ENCODE results near the gene SLC16A3. TPM values are rescaled to one million over a fixed set of nuclear protein-coding genes. Genes with fewer than 3 reads are reported as not detected.
A peak's percentile ranks its signal among the peaks of the same experiment; 100 is the strongest.

The SLC16A3 gene
- polyA plus RNA-seq, 3 donors, result 26.3 to 103 (median 35.3) TPM

DNA sequence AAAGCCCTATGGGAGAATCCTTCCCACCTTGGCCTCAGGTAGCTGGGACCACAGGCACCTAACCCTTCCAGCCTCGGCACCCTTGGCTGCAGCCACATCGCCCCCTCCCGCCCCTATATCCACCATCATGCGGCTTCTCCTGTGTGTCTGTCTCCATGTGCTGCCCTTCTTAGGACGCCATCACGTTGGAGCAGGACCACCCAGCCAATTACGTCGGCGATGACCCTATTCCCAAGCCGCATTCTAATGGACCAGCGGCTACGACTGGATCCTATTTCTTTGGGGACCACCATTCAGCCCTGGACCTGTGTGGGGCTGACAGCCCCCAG lies 12.9 kb upstream of the SLC16A3 start:
- Mint-ChIP-seq H3K36me3 (peaks cover 0 to 7% of the 10 kb centered on the region in 2 donors), H3K27me3 (ENCODE audit: low read depth in 3 of 3) (peaks cover 0 to 1% (median 0%) of the 10 kb centered on the region in 3 donors), H3K27ac (peak overlapping the region; percentile 98 to 99 (median 98)), H3K4me3 (peak overlapping the region; percentile 70 to 75), H3K4me1 (peaks cover 68% of the 10 kb centered on the region), H3K9me3 (peaks cover 0 to 2% (median 0%) of the 10 kb centered on the region in 7 donors)
- intact Hi-C loops (cut with micrococcal nuclease), result loop anchor here (2.0 kb wide), 1 partner anchor 15 kb away; no protein-coding TSS in a partner anchor
- DNase-seq, result no peak
- H3K9me3 ChIP-seq (replicated peaks in 1 of 2; ENCODE audit: control insufficient read depth in 1 of 2, insufficient read depth in 1 of 2, low read length in 2 of 2), result no peaks in the 10 kb centered on the region
- 90% methylated on average over 12 of the region's 12 CpGs for WGBS (ENCODE audit: insufficient coverage)
- H3K4me2 ChIP-seq (replicated peaks; ENCODE audit: extremely low read depth, low read length, poor library complexity, severe bottlenecking), result peak overlapping the region; percentile 59
- no peak for TF ChIP-seq CTCF (IDR thresholded peaks at IDR 0.05)
- peaks cover 86 to 93% of the 10 kb centered on the region in 2 donors for H3K4me1 ChIP-seq (ENCODE audit: control insufficient read depth in 1 of 2, insufficient read depth in 2 of 2, low read length in 2 of 2)
- peak overlapping the region; percentile 98 to 100 for H3K27ac ChIP-seq (ENCODE audit: low read depth in 1 of 2, low read length in 2 of 2)
- peak overlapping the region in 1 of 3 experiments; percentile 64 for H3K4me3 ChIP-seq (replicated peaks in 1 of 3; ENCODE audit: low read depth in 2 of 3, low read length in 3 of 3)
- H4K20me1 ChIP-seq (ENCODE audit: insufficient read depth, low read length), result no peaks in the 10 kb centered on the region
- H2AFZ ChIP-seq (ENCODE audit: insufficient read depth, low read depth, low read length, poor library complexity, severe bottlenecking), result no peak overlapping the region
- H3K36me3 ChIP-seq (replicated peaks in 1 of 2; ENCODE audit: control insufficient read depth in 1 of 2, insufficient read depth in 2 of 2, low read length in 2 of 2), result no peaks in the 10 kb centered on the region
- H3K27me3 ChIP-seq (ENCODE audit: control insufficient read depth in 2 of 2, insufficient read depth in 2 of 2, low read length in 2 of 2), result no peaks in the 10 kb centered on the region
- peak overlapping the region; percentile 86 for H3K9ac ChIP-seq (ENCODE audit: insufficient read depth, low read length, poor library complexity, severe bottlenecking)
- H3K79me2 ChIP-seq (ENCODE audit: insufficient read depth, low read length), result peaks cover 30% of the 10 kb centered on the region

- Histone ChIP-seq H2AFZ (ENCODE audit: insufficient read depth, low read depth, low read length, poor library complexity, severe bottlenecking) (no peak overlapping the region), H4K20me1 (ENCODE audit: insufficient read depth, low read length) (no peaks in the 10 kb centered on the region), H3K9ac (ENCODE audit: insufficient read depth, low read length, poor library complexity, severe bottlenecking) (peak overlapping the region; percentile 86), H3K36me3 (replicated peaks in 1 of 2; ENCODE audit: control insufficient read depth in 1 of 2, insufficient read depth in 2 of 2, low read length in 2 of 2) (no peaks in the 10 kb centered on the region), H3K4me1 (ENCODE audit: control insufficient read depth in 1 of 2, insufficient read depth in 2 of 2, low read length in 2 of 2) (peaks cover 87 to 97% of the 10 kb centered on the region in 2 donors), H3K27me3 (ENCODE audit: control insufficient read depth in 2 of 2, insufficient read depth in 2 of 2, low read length in 2 of 2) (no peaks in the 10 kb centered on the region), H3K27ac (ENCODE audit: low read depth in 1 of 2, low read length in 2 of 2) (peak overlapping the region; percentile 98 to 100), H3K79me2 (ENCODE audit: insufficient read depth, low read length) (peaks cover 24% of the 10 kb centered on the region), H3K4me3 (replicated peaks in 1 of 3; ENCODE audit: low read depth in 2 of 3, low read length in 3 of 3) (peak overlapping the region in 2 of 3 experiments; percentile 37 to 64), H3K4me2 (replicated peaks; ENCODE audit: extremely low read depth, low read length, poor library complexity, severe bottlenecking) (peak overlapping the region; percentile 59), H3K9me3 (replicated peaks in 1 of 2; ENCODE audit: control insufficient read depth in 1 of 2, insufficient read depth in 1 of 2, low read length in 2 of 2) (no peaks in the 10 kb centered on the region)
- peaks cover 2 to 8% of the 10 kb centered on the region in 2 donors for H3K36me3 Mint-ChIP-seq
- WGBS (ENCODE audit: insufficient coverage), result 0% methylated on average over 10 of the region's 17 CpGs
- H3K27me3 Mint-ChIP-seq (ENCODE audit: low read depth in 3 of 3), result peaks cover 0 to under 1% (median under 1%) of the 10 kb centered on the region in 3 donors
- DNase-seq, result peak; percentile 97 to 99 (median 97)
- peak overlapping the region; percentile 98 to 99 (median 98) for H3K27ac Mint-ChIP-seq
- H3K9me3 Mint-ChIP-seq, result peaks cover 0 to 2% (median 0%) of the 10 kb centered on the region in 7 donors
- H3K4me3 Mint-ChIP-seq, result peak overlapping the region; percentile 70 to 77
- peaks cover 72% of the 10 kb centered on the region for H3K4me1 Mint-ChIP-seq
- no peak for TF ChIP-seq CTCF (IDR thresholded peaks at IDR 0.05)
- intact Hi-C loops (cut with micrococcal nuclease), result loop anchor here (2.0 kb wide), 1 partner anchor 14 kb away; no protein-coding TSS in a partner anchor
Observed at GRCh38 chr17:82216301-82217119, 12.3 kb upstream of the SLC16A3 start.
